Suprapubic skin (tissue), 4 donors: ENCODE data around the gene ARHGAP27.

Experiments
- POLR2A ChIP-seq, 2 donors: fragments of 450-650 bp; IDR thresholded peaks; one replicate each; pipeline ENCODE4 v1.6.1; 2017; ENCODE audit warnings: antibody characterized with exemption in 2 of 2, mild to moderate bottlenecking in 2 of 2, moderate library complexity in 2 of 2
- POLR2AphosphoS5 ChIP-seq, 3 donors: sonication (generic); formaldehyde crosslinking; IDR thresholded peaks; one replicate each; pipeline ENCODE4 v1.6.1; 2017; ENCODE audit warnings: antibody characterized with exemption in 3 of 3
- TF ChIP-seq, protein P1 (sequence below), 2 donors: fragments of 200-600 bp in 1 of 2; fragments of 450-650 bp in 1 of 2; sonication (generic) in 1 of 2; IDR thresholded peaks; one replicate each; pipeline ENCODE4 v1.5.1; 2016 to 2019; ENCODE audit warnings: antibody characterized with exemption in 2 of 2, mild to moderate bottlenecking in 1 of 2, moderate library complexity in 1 of 2

GRCh38 chr17:45351831-45352230, 80.8 kb downstream of the ARHGAP27 start:
- TF ChIP-seq, protein P1, sequence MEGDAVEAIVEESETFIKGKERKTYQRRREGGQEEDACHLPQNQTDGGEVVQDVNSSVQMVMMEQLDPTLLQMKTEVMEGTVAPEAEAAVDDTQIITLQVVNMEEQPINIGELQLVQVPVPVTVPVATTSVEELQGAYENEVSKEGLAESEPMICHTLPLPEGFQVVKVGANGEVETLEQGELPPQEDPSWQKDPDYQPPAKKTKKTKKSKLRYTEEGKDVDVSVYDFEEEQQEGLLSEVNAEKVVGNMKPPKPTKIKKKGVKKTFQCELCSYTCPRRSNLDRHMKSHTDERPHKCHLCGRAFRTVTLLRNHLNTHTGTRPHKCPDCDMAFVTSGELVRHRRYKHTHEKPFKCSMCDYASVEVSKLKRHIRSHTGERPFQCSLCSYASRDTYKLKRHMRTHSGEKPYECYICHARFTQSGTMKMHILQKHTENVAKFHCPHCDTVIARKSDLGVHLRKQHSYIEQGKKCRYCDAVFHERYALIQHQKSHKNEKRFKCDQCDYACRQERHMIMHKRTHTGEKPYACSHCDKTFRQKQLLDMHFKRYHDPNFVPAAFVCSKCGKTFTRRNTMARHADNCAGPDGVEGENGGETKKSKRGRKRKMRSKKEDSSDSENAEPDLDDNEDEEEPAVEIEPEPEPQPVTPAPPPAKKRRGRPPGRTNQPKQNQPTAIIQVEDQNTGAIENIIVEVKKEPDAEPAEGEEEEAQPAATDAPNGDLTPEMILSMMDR (IDR thresholded peaks at IDR 0.05): no peak
- TF ChIP-seq POLR2A (IDR thresholded peaks at IDR 0.05) (no peak), POLR2AphosphoS5 (IDR thresholded peaks at IDR 0.05) (no peak)
